ENCODE measurements around the gene NT5C3B. TPM values are rescaled to one million over a fixed set of nuclear protein-coding genes. Genes with fewer than 3 reads are reported as not detected.

The NT5C3B gene
- polyA plus RNA-seq, 1 of the 3 experiments (the other 2 are of a cell fraction) = 87.4 TPM

DNA sequence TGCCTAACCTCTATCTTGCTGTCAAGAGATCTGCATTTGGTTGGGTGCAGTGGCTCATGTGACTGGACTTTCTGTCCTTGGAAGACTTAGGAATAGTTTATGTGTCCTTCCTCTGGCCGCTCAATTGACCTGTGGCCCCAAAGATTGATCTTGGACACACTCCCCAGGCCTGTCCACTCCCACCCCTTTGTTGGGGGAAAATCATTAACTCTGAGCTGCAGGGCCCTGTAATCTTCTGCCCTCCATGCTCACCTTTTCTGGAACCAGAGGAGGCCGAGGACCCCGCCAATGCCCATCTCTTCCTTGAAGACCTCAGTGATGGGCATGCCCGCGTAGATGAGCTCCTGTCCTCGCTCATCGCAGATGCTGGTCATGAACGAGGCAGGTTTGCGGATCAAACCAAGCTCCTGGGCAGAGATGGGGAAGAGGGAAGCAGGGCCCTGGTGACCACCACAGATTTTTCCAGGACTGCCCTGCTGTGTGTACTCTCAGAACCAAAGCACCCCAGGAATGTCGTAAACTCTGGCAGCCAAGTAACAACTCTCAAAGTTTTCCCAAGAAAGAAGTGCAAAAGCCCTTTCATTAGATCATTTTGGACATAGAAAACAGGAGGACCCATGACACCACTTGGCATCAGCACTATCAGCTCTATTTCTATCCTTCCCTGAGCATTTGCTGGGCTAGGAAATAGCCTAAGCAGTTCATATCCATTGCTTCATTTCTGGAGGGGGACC is 37.7 kb upstream of the NT5C3B start:
- CTCF ChIA-PET = interaction anchor here (1.0 kb wide), 1 partner anchor 72 kb away, joined by 3 read pairs; no protein-coding TSS in a partner anchor
- H3K4me3 ChIP-seq (ENCODE audit: low read depth in 2 of 2, low read length in 1 of 2) = no peak overlapping the region
- H2AFZ ChIP-seq (ENCODE audit: low read depth) = no peak overlapping the region
- H3K36me3 ChIP-seq (replicated peaks in 1 of 2; ENCODE audit: control insufficient read depth in 1 of 2, insufficient read depth in 2 of 2, low read length in 1 of 2) = peaks cover 58% of the 10 kb centered on the region in 2 experiments
- H3K9me2 ChIP-seq = no peaks in the 10 kb centered on the region
- no peaks in the 10 kb centered on the region for H3K27me3 ChIP-seq (ENCODE audit: insufficient read depth)
- H3K79me2 ChIP-seq (ENCODE audit: insufficient read depth) = peaks cover 6% of the 10 kb centered on the region
- H3K9ac ChIP-seq = no peak overlapping the region
- no peaks in the 10 kb centered on the region for H3K9me3 ChIP-seq
- peaks cover 24% of the 10 kb centered on the region for H3F3A ChIP-seq (replicated peaks; ENCODE audit: insufficient read depth)
- DNase-seq = no peak
- POLR2A ChIA-PET = no interaction called here
- H3K27ac ChIP-seq (ENCODE audit: low read depth in 2 of 2, low read length in 1 of 2) = no peak overlapping the region
- H4K20me1 ChIP-seq (ENCODE audit: insufficient read depth) = no peaks in the 10 kb centered on the region
- no peaks in the 10 kb centered on the region for H3K4me1 ChIP-seq (ENCODE audit: control insufficient read depth in 1 of 2, insufficient read depth in 2 of 2, low read depth in 1 of 2, low read length in 1 of 2)
- TF ChIP-seq, protein P1, sequence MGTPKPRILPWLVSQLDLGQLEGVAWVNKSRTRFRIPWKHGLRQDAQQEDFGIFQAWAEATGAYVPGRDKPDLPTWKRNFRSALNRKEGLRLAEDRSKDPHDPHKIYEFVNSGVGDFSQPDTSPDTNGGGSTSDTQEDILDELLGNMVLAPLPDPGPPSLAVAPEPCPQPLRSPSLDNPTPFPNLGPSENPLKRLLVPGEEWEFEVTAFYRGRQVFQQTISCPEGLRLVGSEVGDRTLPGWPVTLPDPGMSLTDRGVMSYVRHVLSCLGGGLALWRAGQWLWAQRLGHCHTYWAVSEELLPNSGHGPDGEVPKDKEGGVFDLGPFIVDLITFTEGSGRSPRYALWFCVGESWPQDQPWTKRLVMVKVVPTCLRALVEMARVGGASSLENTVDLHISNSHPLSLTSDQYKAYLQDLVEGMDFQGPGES (IDR thresholded peaks at IDR 0.05; ENCODE audit: low read depth, low read length) = no peak
- TF ChIP-seq, protein P2, sequence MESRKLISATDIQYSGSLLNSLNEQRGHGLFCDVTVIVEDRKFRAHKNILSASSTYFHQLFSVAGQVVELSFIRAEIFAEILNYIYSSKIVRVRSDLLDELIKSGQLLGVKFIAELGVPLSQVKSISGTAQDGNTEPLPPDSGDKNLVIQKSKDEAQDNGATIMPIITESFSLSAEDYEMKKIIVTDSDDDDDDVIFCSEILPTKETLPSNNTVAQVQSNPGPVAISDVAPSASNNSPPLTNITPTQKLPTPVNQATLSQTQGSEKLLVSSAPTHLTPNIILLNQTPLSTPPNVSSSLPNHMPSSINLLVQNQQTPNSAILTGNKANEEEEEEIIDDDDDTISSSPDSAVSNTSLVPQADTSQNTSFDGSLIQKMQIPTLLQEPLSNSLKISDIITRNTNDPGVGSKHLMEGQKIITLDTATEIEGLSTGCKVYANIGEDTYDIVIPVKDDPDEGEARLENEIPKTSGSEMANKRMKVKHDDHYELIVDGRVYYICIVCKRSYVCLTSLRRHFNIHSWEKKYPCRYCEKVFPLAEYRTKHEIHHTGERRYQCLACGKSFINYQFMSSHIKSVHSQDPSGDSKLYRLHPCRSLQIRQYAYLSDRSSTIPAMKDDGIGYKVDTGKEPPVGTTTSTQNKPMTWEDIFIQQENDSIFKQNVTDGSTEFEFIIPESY (IDR thresholded peaks at IDR 0.05; ENCODE audit: borderline replicate concordance, low read depth) = no peak
- no peak for TF ChIP-seq ELF1 (IDR thresholded peaks at IDR 0.05)
- no peak for TF ChIP-seq SIN3A (IDR thresholded peaks at IDR 0.05; ENCODE audit: borderline replicate concordance, low read depth, low read length)
- TF ChIP-seq EP300 (IDR thresholded peaks at IDR 0.05; ENCODE audit: borderline replicate concordance in 1 of 2, low read depth in 1 of 2, low read length in 1 of 2) = no peak
- TF ChIP-seq, protein P3, sequence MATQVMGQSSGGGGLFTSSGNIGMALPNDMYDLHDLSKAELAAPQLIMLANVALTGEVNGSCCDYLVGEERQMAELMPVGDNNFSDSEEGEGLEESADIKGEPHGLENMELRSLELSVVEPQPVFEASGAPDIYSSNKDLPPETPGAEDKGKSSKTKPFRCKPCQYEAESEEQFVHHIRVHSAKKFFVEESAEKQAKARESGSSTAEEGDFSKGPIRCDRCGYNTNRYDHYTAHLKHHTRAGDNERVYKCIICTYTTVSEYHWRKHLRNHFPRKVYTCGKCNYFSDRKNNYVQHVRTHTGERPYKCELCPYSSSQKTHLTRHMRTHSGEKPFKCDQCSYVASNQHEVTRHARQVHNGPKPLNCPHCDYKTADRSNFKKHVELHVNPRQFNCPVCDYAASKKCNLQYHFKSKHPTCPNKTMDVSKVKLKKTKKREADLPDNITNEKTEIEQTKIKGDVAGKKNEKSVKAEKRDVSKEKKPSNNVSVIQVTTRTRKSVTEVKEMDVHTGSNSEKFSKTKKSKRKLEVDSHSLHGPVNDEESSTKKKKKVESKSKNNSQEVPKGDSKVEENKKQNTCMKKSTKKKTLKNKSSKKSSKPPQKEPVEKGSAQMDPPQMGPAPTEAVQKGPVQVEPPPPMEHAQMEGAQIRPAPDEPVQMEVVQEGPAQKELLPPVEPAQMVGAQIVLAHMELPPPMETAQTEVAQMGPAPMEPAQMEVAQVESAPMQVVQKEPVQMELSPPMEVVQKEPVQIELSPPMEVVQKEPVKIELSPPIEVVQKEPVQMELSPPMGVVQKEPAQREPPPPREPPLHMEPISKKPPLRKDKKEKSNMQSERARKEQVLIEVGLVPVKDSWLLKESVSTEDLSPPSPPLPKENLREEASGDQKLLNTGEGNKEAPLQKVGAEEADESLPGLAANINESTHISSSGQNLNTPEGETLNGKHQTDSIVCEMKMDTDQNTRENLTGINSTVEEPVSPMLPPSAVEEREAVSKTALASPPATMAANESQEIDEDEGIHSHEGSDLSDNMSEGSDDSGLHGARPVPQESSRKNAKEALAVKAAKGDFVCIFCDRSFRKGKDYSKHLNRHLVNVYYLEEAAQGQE (IDR thresholded peaks at IDR 0.05; ENCODE audit: low read depth, low read length) = no peak
- TF ChIP-seq, protein P4, sequence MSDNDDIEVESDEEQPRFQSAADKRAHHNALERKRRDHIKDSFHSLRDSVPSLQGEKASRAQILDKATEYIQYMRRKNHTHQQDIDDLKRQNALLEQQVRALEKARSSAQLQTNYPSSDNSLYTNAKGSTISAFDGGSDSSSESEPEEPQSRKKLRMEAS (IDR thresholded peaks at IDR 0.05; ENCODE audit: low read depth) = no peak
- TF ChIP-seq, protein P5, sequence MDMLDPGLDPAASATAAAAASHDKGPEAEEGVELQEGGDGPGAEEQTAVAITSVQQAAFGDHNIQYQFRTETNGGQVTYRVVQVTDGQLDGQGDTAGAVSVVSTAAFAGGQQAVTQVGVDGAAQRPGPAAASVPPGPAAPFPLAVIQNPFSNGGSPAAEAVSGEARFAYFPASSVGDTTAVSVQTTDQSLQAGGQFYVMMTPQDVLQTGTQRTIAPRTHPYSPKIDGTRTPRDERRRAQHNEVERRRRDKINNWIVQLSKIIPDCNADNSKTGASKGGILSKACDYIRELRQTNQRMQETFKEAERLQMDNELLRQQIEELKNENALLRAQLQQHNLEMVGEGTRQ (IDR thresholded peaks at IDR 0.05; ENCODE audit: borderline replicate concordance, low read depth, low read length) = no peak
- TF ChIP-seq SMC3 (IDR thresholded peaks at IDR 0.05; ENCODE audit: low read depth, low read length) = no peak
- TF ChIP-seq, protein P6, sequence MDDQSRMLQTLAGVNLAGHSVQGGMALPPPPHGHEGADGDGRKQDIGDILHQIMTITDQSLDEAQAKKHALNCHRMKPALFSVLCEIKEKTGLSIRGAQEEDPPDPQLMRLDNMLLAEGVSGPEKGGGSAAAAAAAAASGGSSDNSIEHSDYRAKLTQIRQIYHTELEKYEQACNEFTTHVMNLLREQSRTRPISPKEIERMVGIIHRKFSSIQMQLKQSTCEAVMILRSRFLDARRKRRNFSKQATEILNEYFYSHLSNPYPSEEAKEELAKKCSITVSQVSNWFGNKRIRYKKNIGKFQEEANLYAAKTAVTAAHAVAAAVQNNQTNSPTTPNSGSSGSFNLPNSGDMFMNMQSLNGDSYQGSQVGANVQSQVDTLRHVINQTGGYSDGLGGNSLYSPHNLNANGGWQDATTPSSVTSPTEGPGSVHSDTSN (IDR thresholded peaks at IDR 0.05) = no peak
- no peak for TF ChIP-seq TEAD4 (IDR thresholded peaks at IDR 0.05; ENCODE audit: borderline replicate concordance, insufficient read depth)
- TF ChIP-seq TCF12 (IDR thresholded peaks at IDR 0.05) = no peak
- no peak for TF ChIP-seq POLR2AphosphoS5 (IDR thresholded peaks at IDR 0.05; ENCODE audit: low read depth, low read length)
- WGBS (ENCODE audit: low lambda C conversion rate) = 99% methylated on average over 10 of the region's 10 CpGs
- H3K4me2 ChIP-seq = no peak overlapping the region

Measured in SK-N-SH (cell line).